Fibroblast of lung (primary cell): ENCODE data around the gene DENND1A. TPM values are rescaled to one million over a fixed set of nuclear protein-coding genes. Genes with fewer than 3 reads are reported as not detected.

Experiments
- DNase-seq, 2 donors: peaks; one replicate each; pipeline versions ENCODE4 v3.0.0 to v3.0.0-alpha.2; 2010; ENCODE audit warnings: low read depth in 2 of 2
- H2AFZ ChIP-seq: 2 replicates; pipeline ENCODE4 v1.5.1; 2012; ENCODE audit warnings: low read length, control low read depth, inconsistent platforms
- H3K27ac ChIP-seq: 2 replicates; pipeline ENCODE4 v1.5.1; 2011; ENCODE audit warnings: low read length, control low read depth; ENCODE audit not compliant: insufficient read depth
- H3K27me3 ChIP-seq: 2 replicates; pipeline ENCODE4 v1.5.1; 2011; ENCODE audit warnings: mild to moderate bottlenecking, low read length; ENCODE audit not compliant: control insufficient read depth, insufficient read depth
- H3K36me3 ChIP-seq: 2 replicates; pipeline ENCODE4 v1.5.1; 2011; ENCODE audit warnings: low read length; ENCODE audit not compliant: control insufficient read depth, insufficient read depth
- H3K4me1 ChIP-seq: 2 replicates; pipeline ENCODE4 v1.5.1; 2011; ENCODE audit warnings: low read length; ENCODE audit not compliant: control insufficient read depth, insufficient read depth; ENCODE audit errors: extremely low read depth
- H3K4me2 ChIP-seq: 2 replicates; pipeline ENCODE4 v1.5.1; 2011; ENCODE audit warnings: low read length, control low read depth; ENCODE audit not compliant: insufficient read depth; ENCODE audit errors: extremely low read depth
- H3K4me3 ChIP-seq, 4 experiments: fragments of 200-600 bp in 1 of 4; sonication (generic) in 1 of 4; replicated peaks in 1 of 4; 2 replicates each; pipeline ENCODE4 v1.5.1; 2011 to 2016; ENCODE audit warnings: low read length in 4 of 4, low read depth in 3 of 4, mild to moderate bottlenecking in 3 of 4, control low read depth in 2 of 4, inconsistent platforms in 1 of 4, mixed read lengths in 1 of 4; ENCODE audit not compliant: insufficient read depth in 1 of 4; ENCODE audit errors: control extremely low read depth in 1 of 4
- H3K79me2 ChIP-seq: 2 replicates; pipeline ENCODE4 v1.5.1; 2012; ENCODE audit warnings: mild to moderate bottlenecking, low read length, inconsistent platforms; ENCODE audit not compliant: control insufficient read depth, insufficient read depth
- H3K9ac ChIP-seq: 2 replicates; pipeline ENCODE4 v1.5.1; 2011; ENCODE audit warnings: mild to moderate bottlenecking, low read length, control low read depth; ENCODE audit not compliant: insufficient read depth
- H3K9me3 ChIP-seq: 2 replicates; pipeline ENCODE4 v1.5.1; 2012; ENCODE audit warnings: low read depth, low read length; ENCODE audit not compliant: control insufficient read depth, insufficient read depth
- H4K20me1 ChIP-seq: 2 replicates; pipeline ENCODE4 v1.5.1; 2011; ENCODE audit warnings: low read length; ENCODE audit not compliant: control insufficient read depth, insufficient read depth; ENCODE audit errors: extremely low read depth
- EZH2 ChIP-seq: IDR thresholded peaks from 2 replicates; pipeline ENCODE4 v1.5.1; 2012; ENCODE audit warnings: low read length, control low read depth, mild to moderate bottlenecking; ENCODE audit errors: missing control alignments
- polyA plus RNA-seq, 2 donors: library from polyadenylated mRNA; depleted of rRNA in 1 of 2; stranded (reverse) in 1 of 2; unstranded in 1 of 2; fragments of >200 nt; gene quantifications; 2 replicates each; pipeline ENCODE4 v1.2.1, GENCODE V29; 2011 to 2012; ENCODE audit warnings: missing spikeins in 1 of 2
- total RNA-seq: library from RNA; depleted of rRNA; stranded (reverse); fragments of >200 nt; gene quantifications from 2 replicates; pipeline ENCODE4 v1.2.1, GENCODE V29; 2014
- TF ChIP-seq, protein P1 (sequence below), 2 donors: IDR thresholded peaks in 1 of 2; conservative IDR thresholded peaks in 1 of 2; 1 replicate in 1 of 2; 2 replicates in 1 of 2; pipeline ENCODE4 v1.5.1; 2011 to 2012; ENCODE audit warnings: low read length in 2 of 2, control low read depth in 1 of 2, inconsistent platforms in 1 of 2, low read depth in 1 of 2, mild to moderate bottlenecking in 1 of 2

The DENND1A gene
- total and polyA plus RNA-seq, 2 donors (not counting 1 experiment from before 2014, with no cell fraction given) = 13.0 to 18.3 TPM

- Histone ChIP-seq H3K36me3 (no peaks in the 10 kb centered on the region), H3K4me1 (no peaks in the 10 kb centered on the region), H3K4me3 (no peak overlapping the region), H3K9ac (no peak overlapping the region), H3K9me3 (no peaks in the 10 kb centered on the region), H3K27ac (no peak overlapping the region), H3K4me2 (no peak overlapping the region), H3K27me3 (no peaks in the 10 kb centered on the region), H3K79me2 (no peaks in the 10 kb centered on the region), H4K20me1 (no peaks in the 10 kb centered on the region), H2AFZ (no peak overlapping the region)
- TF ChIP-seq, protein P1, sequence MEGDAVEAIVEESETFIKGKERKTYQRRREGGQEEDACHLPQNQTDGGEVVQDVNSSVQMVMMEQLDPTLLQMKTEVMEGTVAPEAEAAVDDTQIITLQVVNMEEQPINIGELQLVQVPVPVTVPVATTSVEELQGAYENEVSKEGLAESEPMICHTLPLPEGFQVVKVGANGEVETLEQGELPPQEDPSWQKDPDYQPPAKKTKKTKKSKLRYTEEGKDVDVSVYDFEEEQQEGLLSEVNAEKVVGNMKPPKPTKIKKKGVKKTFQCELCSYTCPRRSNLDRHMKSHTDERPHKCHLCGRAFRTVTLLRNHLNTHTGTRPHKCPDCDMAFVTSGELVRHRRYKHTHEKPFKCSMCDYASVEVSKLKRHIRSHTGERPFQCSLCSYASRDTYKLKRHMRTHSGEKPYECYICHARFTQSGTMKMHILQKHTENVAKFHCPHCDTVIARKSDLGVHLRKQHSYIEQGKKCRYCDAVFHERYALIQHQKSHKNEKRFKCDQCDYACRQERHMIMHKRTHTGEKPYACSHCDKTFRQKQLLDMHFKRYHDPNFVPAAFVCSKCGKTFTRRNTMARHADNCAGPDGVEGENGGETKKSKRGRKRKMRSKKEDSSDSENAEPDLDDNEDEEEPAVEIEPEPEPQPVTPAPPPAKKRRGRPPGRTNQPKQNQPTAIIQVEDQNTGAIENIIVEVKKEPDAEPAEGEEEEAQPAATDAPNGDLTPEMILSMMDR (conservative IDR thresholded peaks at IDR 0.05 in 1 of 2, IDR thresholded peaks at IDR 0.05 in 1 of 2; ENCODE audit: low read depth in 1 of 2, low read length in 2 of 2) = no peak
- TF ChIP-seq EZH2 = no peak
- DNase-seq = peak; percentile 21 to 67
These were observed 491.6 kb downstream of the DENND1A start for GRCh38 chr9:123438321-123438720.

DNA sequence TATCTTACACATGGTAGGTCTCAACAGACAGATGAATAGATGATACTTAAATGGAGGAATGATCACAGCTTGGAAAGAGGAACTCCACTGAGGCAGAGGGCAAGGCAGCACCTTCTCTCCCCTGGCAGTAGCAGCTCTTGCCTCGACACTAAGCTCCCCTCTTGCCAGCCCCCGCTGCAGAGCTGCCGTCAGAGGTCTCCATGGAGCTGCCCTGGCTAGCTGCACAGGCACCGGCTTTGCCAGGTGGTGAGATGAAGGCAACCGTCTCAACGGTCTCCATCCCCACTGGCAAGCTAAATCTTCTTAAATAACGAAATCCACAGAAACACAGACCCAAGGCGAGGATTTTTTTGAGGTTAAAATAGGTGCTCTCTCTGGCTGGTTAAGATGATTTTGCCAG is 492.7 kb downstream of the DENND1A start:
- H3K4me1 ChIP-seq = no peaks in the 10 kb centered on the region
- H3K27me3 ChIP-seq = no peaks in the 10 kb centered on the region
- H3K79me2 ChIP-seq = no peaks in the 10 kb centered on the region
- H4K20me1 ChIP-seq = no peaks in the 10 kb centered on the region
- no peak overlapping the region for H2AFZ ChIP-seq
- H3K9me3 ChIP-seq = no peaks in the 10 kb centered on the region
- no peak overlapping the region for H3K9ac ChIP-seq
- no peak overlapping the region for H3K27ac ChIP-seq
- DNase-seq = no peak
- TF ChIP-seq EZH2 = no peak
- TF ChIP-seq, protein P1 (conservative IDR thresholded peaks at IDR 0.05 in 1 of 2, IDR thresholded peaks at IDR 0.05 in 1 of 2; ENCODE audit: low read depth in 1 of 2, low read length in 2 of 2) = no peak
- H3K4me3 ChIP-seq = no peak overlapping the region
- no peaks in the 10 kb centered on the region for H3K36me3 ChIP-seq
- no peak overlapping the region for H3K4me2 ChIP-seq

- no peaks in the 10 kb centered on the region for H4K20me1 ChIP-seq
- H3K9ac ChIP-seq = no peak overlapping the region
- no peak overlapping the region for H3K4me3 ChIP-seq
These were observed 494.5 kb downstream of the DENND1A start for GRCh38 chr9:123435471-123435870.

More at GRCh38 chr9:123435471-123435870, 494.5 kb downstream of the DENND1A start:
- Histone ChIP-seq H3K79me2 (no peaks in the 10 kb centered on the region), H3K27me3 (no peaks in the 10 kb centered on the region), H3K9me3 (no peaks in the 10 kb centered on the region), H3K27ac (no peak overlapping the region), H3K36me3 (no peaks in the 10 kb centered on the region), H3K4me1 (no peaks in the 10 kb centered on the region), H2AFZ (no peak overlapping the region), H3K4me2 (no peak overlapping the region)
- DNase-seq = no peak
- TF ChIP-seq EZH2 = no peak
- TF ChIP-seq, protein P1 (conservative IDR thresholded peaks at IDR 0.05 in 1 of 2, IDR thresholded peaks at IDR 0.05 in 1 of 2; ENCODE audit: low read depth in 1 of 2, low read length in 2 of 2) = no peak
